Trophoblast cell (in vitro differentiated cells and primary cell): ENCODE results near the gene MXRA8.
"Not testable (repeated sequence)": the region's sequence is repeated elsewhere in the genome, so short reads cannot be mapped to it uniquely, and the experiment has no call there.

ENCODE experiments used
- DNase-seq, 2 donors: peaks; one replicate each; pipeline ENCODE4 v3.0.0-alpha.2; 2016
- H2AFZ ChIP-seq: 2 replicates; pipeline ENCODE4 v1.6.1; 2013; ENCODE audit warnings: low read length, moderate library complexity, mild to moderate bottlenecking; ENCODE audit not compliant: insufficient read depth, poor library complexity
- H2AK5ac ChIP-seq: 2 replicates; pipeline ENCODE4 v1.6.1; 2013; ENCODE audit warnings: mild to moderate bottlenecking, low read length
- H2BK120ac ChIP-seq: 2 replicates; pipeline ENCODE4 v1.6.1; 2013; ENCODE audit warnings: low read length, mild to moderate bottlenecking, moderate library complexity; ENCODE audit not compliant: insufficient read depth, poor library complexity
- H2BK12ac ChIP-seq: 2 replicates; pipeline ENCODE4 v1.6.1; 2013; ENCODE audit warnings: mild to moderate bottlenecking, low read length, moderate library complexity
- H2BK5ac ChIP-seq: 2 replicates; pipeline ENCODE4 v1.6.1; 2013; ENCODE audit warnings: low read length, low read depth, moderate library complexity, mild to moderate bottlenecking; ENCODE audit not compliant: poor library complexity
- H3K14ac ChIP-seq: 2 replicates; pipeline ENCODE4 v1.6.1; 2013; ENCODE audit warnings: mild to moderate bottlenecking, low read length
- H3K18ac ChIP-seq: 2 replicates; pipeline ENCODE4 v1.6.1; 2013; ENCODE audit warnings: mild to moderate bottlenecking, low read length
- H3K23ac ChIP-seq: 2 replicates; pipeline ENCODE4 v1.6.1; 2013; ENCODE audit warnings: low read length
- H3K27ac ChIP-seq: 2 replicates; pipeline ENCODE4 v1.5.1; 2013; ENCODE audit warnings: low read depth, mild to moderate bottlenecking, inconsistent platforms, low read length, moderate library complexity
- H3K27me3 ChIP-seq: 2 replicates; pipeline ENCODE4 v1.6.1; 2013; ENCODE audit warnings: inconsistent platforms, mild to moderate bottlenecking, low read length, moderate library complexity; ENCODE audit not compliant: insufficient read depth
- H3K36me3 ChIP-seq, 2 experiments: 1 replicate in 1 of 2; 2 replicates in 1 of 2; pipeline ENCODE4 v1.6.1; 2013; ENCODE audit warnings: low read length in 2 of 2, mild to moderate bottlenecking in 2 of 2, moderate library complexity in 1 of 2; ENCODE audit not compliant: insufficient read depth in 2 of 2, control insufficient read depth in 1 of 2
- H3K4ac ChIP-seq: 2 replicates; pipeline ENCODE4 v1.6.1; 2013; ENCODE audit warnings: low read depth, mild to moderate bottlenecking, low read length, moderate library complexity
- H3K4me1 ChIP-seq, 2 experiments: 1 replicate in 1 of 2; 2 replicates in 1 of 2; pipeline ENCODE4 v1.6.1; 2013; ENCODE audit warnings: low read length in 2 of 2, mild to moderate bottlenecking in 2 of 2, moderate library complexity in 1 of 2; ENCODE audit not compliant: insufficient read depth in 2 of 2, control insufficient read depth in 1 of 2
- H3K4me2 ChIP-seq: 2 replicates; pipeline ENCODE4 v1.6.1; 2013; ENCODE audit warnings: inconsistent platforms, mild to moderate bottlenecking, low read length, moderate library complexity
- H3K4me3 ChIP-seq: 2 replicates; pipeline ENCODE4 v1.5.1; 2013; ENCODE audit warnings: mild to moderate bottlenecking, low read depth, low read length, inconsistent platforms
- H3K79me1 ChIP-seq: one replicate; pipeline ENCODE4 v1.6.1; 2013; ENCODE audit warnings: low read length
- H3K79me2 ChIP-seq: 2 replicates; pipeline ENCODE4 v1.6.1; 2013; ENCODE audit warnings: low read length, mild to moderate bottlenecking; ENCODE audit not compliant: control insufficient read depth, insufficient read depth, poor library complexity
- H3K9ac ChIP-seq: 2 replicates; pipeline ENCODE4 v1.6.1; 2013; ENCODE audit warnings: mild to moderate bottlenecking, low read length
- H3K9me3 ChIP-seq: 2 replicates; pipeline ENCODE4 v1.6.1; 2013; ENCODE audit warnings: low read depth, mild to moderate bottlenecking, control low read depth, inconsistent platforms, low read length; ENCODE audit not compliant: insufficient read depth
- H4K12ac ChIP-seq: 2 replicates; pipeline ENCODE4 v1.6.1; 2013; ENCODE audit warnings: low read depth, mild to moderate bottlenecking, low read length, moderate library complexity
- H4K8ac ChIP-seq: 2 replicates; pipeline ENCODE4 v1.6.1; 2013; ENCODE audit warnings: low read depth, mild to moderate bottlenecking, low read length, moderate library complexity
- H4K91ac ChIP-seq: one replicate; pipeline ENCODE4 v1.6.1; 2013; ENCODE audit warnings: low read depth, mild to moderate bottlenecking, low read length, moderate library complexity
- WGBS: extraction: QIAGEN DNeasy Blood & Tissue Kit; methylation state at CpG from one replicate; pipeline ENCODE4 v1.1.7; 2013; ENCODE audit warnings: missing lambda C conversion rate; ENCODE audit not compliant: insufficient read length, insufficient coverage; ENCODE audit errors: extremely low coverage; 5-methylcytosine and 5-hydroxymethylcytosine counted together

Gene MXRA8

DNA sequence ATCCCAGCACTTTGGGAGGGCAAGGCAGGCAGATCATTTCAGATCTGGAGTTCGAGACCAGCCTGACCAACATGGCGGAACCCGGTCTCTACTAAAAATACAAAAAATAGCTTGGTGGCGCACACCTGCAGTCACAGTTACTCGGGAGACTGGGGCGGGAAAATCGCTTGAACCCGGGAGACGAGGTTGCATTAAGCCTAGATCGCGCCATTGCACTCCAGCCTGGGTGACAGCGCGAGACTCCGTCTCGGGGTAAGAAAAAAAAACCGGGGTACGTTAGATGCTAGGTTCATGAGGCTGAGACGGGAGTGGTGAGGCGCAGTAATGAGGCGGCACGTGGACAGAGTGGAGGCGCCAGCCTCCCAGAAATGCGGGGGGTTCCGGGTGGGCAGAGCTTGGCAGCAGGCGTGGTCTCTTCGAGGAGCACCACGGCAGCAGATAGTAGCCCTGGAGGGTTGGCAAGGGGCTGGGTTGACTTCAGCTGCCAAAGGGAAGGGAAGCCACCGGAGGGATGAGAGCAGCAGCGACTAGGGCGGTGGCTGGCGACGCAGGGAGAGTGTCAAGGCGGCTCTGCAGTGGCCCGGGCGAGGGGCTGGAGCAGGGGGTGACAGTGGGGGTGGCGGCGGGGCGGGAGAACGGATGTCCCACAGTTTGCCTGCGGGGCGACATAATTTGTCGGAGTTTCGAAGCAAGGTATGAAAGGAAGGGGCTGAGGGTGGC lies 47.9 kb upstream of the MXRA8 start:
- no peaks in the 10 kb centered on the region for H3K9me3 ChIP-seq
- peak overlapping the region; percentile 92 for H3K9ac ChIP-seq
- peaks cover 17% of the 10 kb centered on the region for H3K79me2 ChIP-seq
- H3K4ac ChIP-seq, result peak overlapping the region; percentile 93
- peaks cover 12% of the 10 kb centered on the region for H3K79me1 ChIP-seq
- H2AFZ ChIP-seq, result peak overlapping the region; percentile 87
- peaks cover 40 to 41% of the 10 kb centered on the region in 2 experiments for H3K36me3 ChIP-seq
- H4K8ac ChIP-seq, result peak overlapping the region; percentile 98
- peak overlapping the region; percentile 89 for H4K91ac ChIP-seq
- DNase-seq, result no peak
- peak overlapping the region; percentile 91 for H3K4me3 ChIP-seq
- H2BK120ac ChIP-seq, result peak overlapping the region; percentile 80
- H3K23ac ChIP-seq, result no peak overlapping the region
- H3K27ac ChIP-seq, result no peak overlapping the region
- H3K4me2 ChIP-seq, result peak overlapping the region; percentile 88
- peak overlapping the region; percentile 99 for H4K12ac ChIP-seq
- peak overlapping the region; percentile 98 for H2AK5ac ChIP-seq
- H3K14ac ChIP-seq, result peak overlapping the region; percentile 93
- H3K27me3 ChIP-seq, result no peaks in the 10 kb centered on the region
- H2BK5ac ChIP-seq, result no peak overlapping the region
- peaks cover 11 to 14% of the 10 kb centered on the region in 2 experiments for H3K4me1 ChIP-seq
- no CpG with 5 or more reads among the region's 43 CpGs for WGBS
- peak overlapping the region; percentile 79 for H3K18ac ChIP-seq
- H2BK12ac ChIP-seq, result peak overlapping the region; percentile 10

DNA sequence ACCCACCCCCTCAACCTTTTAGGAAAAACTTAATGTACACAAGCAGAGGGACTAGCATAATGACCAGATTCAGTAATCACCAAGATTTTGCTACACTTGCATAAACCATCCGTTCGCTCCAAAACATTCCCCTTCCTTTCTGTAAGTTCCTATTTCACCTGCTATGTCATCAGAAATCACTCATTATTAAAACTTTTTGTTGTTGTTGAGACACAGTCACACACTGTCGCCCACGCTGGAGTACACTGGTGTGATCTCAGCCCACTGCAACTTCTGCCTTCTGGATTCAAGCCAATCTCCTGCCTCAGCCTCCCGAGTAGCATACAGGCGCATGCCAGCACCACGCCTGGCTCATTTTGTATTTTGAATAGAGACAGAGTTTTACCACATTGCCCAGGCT lies 45.3 kb upstream of the MXRA8 start:
- H4K12ac ChIP-seq, result no peak overlapping the region
- no peak for DNase-seq
- H2AFZ ChIP-seq, result no peak overlapping the region
- H3K79me2 ChIP-seq, result peaks cover 30% of the 10 kb centered on the region
- no peak overlapping the region for H3K23ac ChIP-seq
- H3K4me2 ChIP-seq, result no peak overlapping the region
- H3K27ac ChIP-seq, result no peak overlapping the region
- H2BK120ac ChIP-seq, result no peak overlapping the region
- no peak overlapping the region for H3K9ac ChIP-seq
- no peak overlapping the region for H2BK5ac ChIP-seq
- H3K9me3 ChIP-seq, result no peaks in the 10 kb centered on the region
- H3K4ac ChIP-seq, result no peak overlapping the region
- no peak overlapping the region for H3K4me3 ChIP-seq
- WGBS, result 100% methylated on average over 2 of the region's 7 CpGs
- H2AK5ac ChIP-seq, result no peak overlapping the region
- peaks cover 16 to 18% of the 10 kb centered on the region in 2 experiments for H3K4me1 ChIP-seq
- peaks cover 44 to 50% of the 10 kb centered on the region in 2 experiments for H3K36me3 ChIP-seq
- H4K91ac ChIP-seq, result no peak overlapping the region
- H4K8ac ChIP-seq, result no peak overlapping the region
- H3K79me1 ChIP-seq, result peaks cover 22% of the 10 kb centered on the region
- H3K18ac ChIP-seq, result no peak overlapping the region
- no peak overlapping the region for H2BK12ac ChIP-seq
- H3K27me3 ChIP-seq, result no peaks in the 10 kb centered on the region
- H3K14ac ChIP-seq, result no peak overlapping the region

DNA sequence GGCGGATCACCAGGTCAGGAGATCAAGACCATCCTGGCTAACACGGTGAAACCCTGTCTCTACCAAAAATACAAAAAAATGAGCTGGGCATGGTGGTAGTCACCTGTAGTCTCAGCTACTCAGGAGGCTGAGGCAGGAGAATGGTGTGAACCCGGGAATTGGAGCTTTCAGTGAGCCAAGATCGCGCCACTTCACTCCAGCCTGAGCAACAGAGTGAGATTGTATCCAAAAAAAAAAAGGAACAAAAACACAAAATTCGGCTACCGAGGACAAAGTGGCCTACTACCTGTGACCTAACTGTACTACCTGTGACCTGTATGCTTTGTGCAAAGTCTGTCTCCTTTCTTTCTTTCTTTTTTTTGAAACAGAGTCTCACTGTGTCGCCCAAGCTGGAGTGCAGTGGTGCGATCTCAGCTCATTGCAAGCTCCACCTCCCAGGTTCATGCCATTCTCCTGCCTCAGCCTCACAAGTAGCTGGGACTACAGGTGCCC lies 44.6 kb upstream of the MXRA8 start:
- not testable (repeated sequence) for H2BK12ac ChIP-seq, H3K9me3 ChIP-seq, DNase-seq, H2AFZ ChIP-seq, H4K8ac ChIP-seq, H4K91ac ChIP-seq, H3K4ac ChIP-seq, H3K27me3 ChIP-seq, H3K18ac ChIP-seq, H3K14ac ChIP-seq, H2BK5ac ChIP-seq, H3K23ac ChIP-seq, H3K9ac ChIP-seq, H3K4me2 ChIP-seq, H3K27ac ChIP-seq, H2BK120ac ChIP-seq, H4K12ac ChIP-seq, H3K4me3 ChIP-seq, H2AK5ac ChIP-seq
- Histone ChIP-seq H3K79me1 (peaks cover 24% of the 10 kb centered on the region), H3K4me1 (peaks cover 19 to 21% of the 10 kb centered on the region in 2 experiments), H3K36me3 (peaks cover 47 to 52% of the 10 kb centered on the region in 2 experiments), H3K79me2 (peaks cover 36% of the 10 kb centered on the region)
- no CpG with 5 or more reads among the region's 9 CpGs for WGBS

DNA sequence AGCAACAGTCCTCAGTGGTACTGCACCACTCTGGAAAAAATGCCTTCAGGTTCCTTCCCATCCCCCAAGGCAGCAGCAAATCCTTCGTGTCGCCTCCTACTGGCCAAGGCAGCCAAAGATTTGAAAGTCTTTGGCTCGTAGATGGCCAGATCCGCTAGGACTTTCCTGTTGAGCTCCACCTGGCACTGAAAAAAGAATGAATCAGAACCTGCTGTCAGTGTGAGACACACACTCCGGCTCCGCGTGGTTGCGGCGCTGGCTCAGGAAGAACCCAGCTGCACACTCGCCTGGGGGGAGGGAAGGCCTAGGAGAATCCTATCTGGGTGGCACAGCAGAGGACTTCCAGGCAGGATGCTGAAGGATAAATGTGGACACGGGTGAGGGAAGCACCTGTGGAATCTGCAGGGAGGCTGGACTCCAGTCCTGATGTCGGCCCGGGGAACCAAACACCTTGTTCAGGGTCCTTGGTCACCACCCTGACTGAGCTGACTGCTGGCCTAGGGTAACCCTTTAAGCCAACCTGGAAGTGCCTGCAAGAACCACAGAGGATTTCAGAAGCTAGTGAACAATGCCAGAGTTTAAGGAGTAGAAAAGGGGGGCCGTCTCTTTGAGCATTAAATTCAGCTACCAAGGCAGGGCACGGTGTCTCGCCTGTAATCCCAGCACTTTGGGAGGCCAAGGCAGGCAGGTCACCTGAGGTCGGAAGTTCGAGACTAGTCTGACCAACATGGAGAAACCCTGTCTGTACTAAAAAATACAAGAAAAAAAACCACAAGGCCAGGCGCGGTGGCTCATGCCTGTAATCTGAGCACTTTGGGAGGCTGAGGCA lies 43.9 kb upstream of the MXRA8 start:
- Histone ChIP-seq H3K4ac (no peak overlapping the region), H2AFZ (no peak overlapping the region)
- no CpG with 5 or more reads among the region's 20 CpGs for WGBS

More for the DNA sequence above, 43.9 kb upstream of the MXRA8 start:
- Histone ChIP-seq H2BK120ac (no peak overlapping the region), H3K4me2 (no peak overlapping the region), H2AK5ac (no peak overlapping the region), H3K9me3 (no peaks in the 10 kb centered on the region), H3K36me3 (peaks cover 53 to 58% of the 10 kb centered on the region in 2 experiments), H3K14ac (no peak overlapping the region), H3K23ac (no peak overlapping the region), H3K27ac (no peak overlapping the region), H3K18ac (no peak overlapping the region), H2BK5ac (no peak overlapping the region), H3K4me3 (no peak overlapping the region), H3K27me3 (no peaks in the 10 kb centered on the region), H3K79me2 (peaks cover 29% of the 10 kb centered on the region), H3K9ac (no peak overlapping the region), H3K4me1 (peaks cover 22 to 23% of the 10 kb centered on the region in 2 experiments), H4K12ac (no peak overlapping the region), H4K8ac (no peak overlapping the region), H4K91ac (no peak overlapping the region), H3K79me1 (peaks cover 20% of the 10 kb centered on the region), H2BK12ac (no peak overlapping the region)
- peak; percentile 52 to 71 for DNase-seq
